ENCODE results near the gene GLT8D2.

- TF ChIP-seq CTCF (IDR thresholded peaks at IDR 0.05; ENCODE audit: low read depth, low read length, poor library complexity, severe bottlenecking) (no peak), EZH2phosphoT487 (IDR thresholded peaks at IDR 0.05; ENCODE audit: borderline replicate concordance, low read length) (no peak)
Observed at GRCh38 chr12:104042580-104042979, 7.4 kb downstream of the GLT8D2 start.

Measured in DOHH2 (cell line).